Right hindlimb (tissue), 1 donor: Measurements from ENCODE around the gene JCHAIN.

Source experiments
- DNase-seq: peaks from one replicate; pipeline ENCODE4 v3.0.0-alpha.2; 2018

JCHAIN gene

GRCh38 chr4:70634482-70634881 is 31.8 kb downstream of the JCHAIN start:
- DNase-seq = no peak

GRCh38 chr4:70632028-70632427 is 34.3 kb downstream of the JCHAIN start:
- DNase-seq = no peak

GRCh38 chr4:70630162-70630561 is 36.1 kb downstream of the JCHAIN start:
- DNase-seq = no peak

- no peak for DNase-seq
These were observed 36.7 kb downstream of the JCHAIN start for GRCh38 chr4:70629469-70630090.

GRCh38 chr4:70628444-70628843 is 37.9 kb downstream of the JCHAIN start, which contains the start of gene ENAM:
Gene ENAM, plus strand, starts transcription at chr4:70628744. Its CDS starts 757 bp downstream, at chr4:70629501.
- DNase-seq = no peak

GRCh38 chr4:70627620-70628019 is 38.7 kb downstream of the JCHAIN start:
- DNase-seq = no peak

GRCh38 chr4:70624226-70624793 is 42.0 kb downstream of the JCHAIN start:
- no peak for DNase-seq

GRCh38 chr4:70623323-70623722 is 43.0 kb downstream of the JCHAIN start:
- DNase-seq = no peak

- no peak for DNase-seq
These were observed 46.5 kb downstream of the JCHAIN start for GRCh38 chr4:70619778-70620177.

- no peak for DNase-seq
These were observed 47.0 kb downstream of the JCHAIN start for GRCh38 chr4:70619288-70619687.

GRCh38 chr4:70614184-70614555 is 52.1 kb downstream of the JCHAIN start:
- no peak for DNase-seq

GRCh38 chr4:70613306-70614183 is 52.8 kb downstream of the JCHAIN start:
- no peak for DNase-seq

- no peak for DNase-seq
These were observed 58.0 kb downstream of the JCHAIN start for GRCh38 chr4:70608324-70608723.

GRCh38 chr4:70607334-70607853 is 58.9 kb downstream of the JCHAIN start:
- DNase-seq = no peak

GRCh38 chr4:70606459-70606858 is 59.8 kb downstream of the JCHAIN start:
- no peak for DNase-seq
